OCI-LY1 (cell line): ENCODE results near the gene PDZRN4.

ENCODE experiments used
- H2AFZ ChIP-seq: fragments of 200-600 bp; sonication (generic), shearing (Covaris generic); 2 replicates; pipeline ENCODE4 v1.6.0; 2014; ENCODE audit warnings: antibody characterized with exemption, mild to moderate bottlenecking, low read length
- H3F3A ChIP-seq: fragments of 200-600 bp; sonication (generic), shearing (Covaris generic); 2 replicates; pipeline ENCODE4 v1.6.0; 2014; ENCODE audit warnings: mild to moderate bottlenecking, antibody characterized with exemption, low read length, moderate library complexity; ENCODE audit not compliant: insufficient read depth
- H3K27ac ChIP-seq: fragments of 200-600 bp; sonication (generic); 2 replicates; pipeline ENCODE4 v1.5.1; 2014; ENCODE audit warnings: low read length, mixed run types, mild to moderate bottlenecking, low read depth; ENCODE audit not compliant: poor library complexity, severe bottlenecking
- H3K27me3 ChIP-seq: fragments of 200-600 bp; sonication (generic); 2 replicates; pipeline ENCODE4 v1.6.0; 2014; ENCODE audit warnings: antibody characterized with exemption, mild to moderate bottlenecking, low read length, moderate library complexity; ENCODE audit not compliant: insufficient read depth
- H3K36me3 ChIP-seq: fragments of 200-600 bp; sonication (generic); 2 replicates; pipeline ENCODE4 v1.6.1; 2014; ENCODE audit warnings: mild to moderate bottlenecking, antibody characterized with exemption, low read length, moderate library complexity, mixed read lengths; ENCODE audit not compliant: insufficient read depth
- H3K4me1 ChIP-seq: fragments of 200-600 bp; sonication (generic); 2 replicates; pipeline ENCODE4 v1.5.1; 2014; ENCODE audit warnings: mild to moderate bottlenecking, low read length, moderate library complexity; ENCODE audit not compliant: insufficient read depth, severe bottlenecking
- H3K4me2 ChIP-seq: fragments of 200-600 bp; sonication (generic), shearing (Covaris generic); 2 replicates; pipeline ENCODE4 v1.6.1; 2014; ENCODE audit warnings: low read length
- H3K4me3 ChIP-seq: fragments of 200-600 bp; sonication (generic); 2 replicates; pipeline ENCODE4 v1.5.1; 2014; ENCODE audit warnings: low read length, low read depth, mild to moderate bottlenecking, mixed read lengths; ENCODE audit not compliant: poor library complexity, severe bottlenecking
- H3K79me2 ChIP-seq: fragments of 200-600 bp; shearing (Covaris generic); 2 replicates; pipeline ENCODE4 v1.6.1; 2016; ENCODE audit warnings: mixed run types, low read length, mixed read lengths; ENCODE audit not compliant: insufficient read depth
- H3K9ac ChIP-seq: fragments of 200-600 bp; sonication (generic), shearing (Covaris generic); 2 replicates; pipeline ENCODE4 v1.6.1; 2014; ENCODE audit warnings: mild to moderate bottlenecking, low read length, mixed read lengths
- H3K9me2 ChIP-seq: fragments of 200-600 bp; sonication (generic), shearing (Covaris generic); 2 replicates; pipeline ENCODE4 v1.6.1; 2014; ENCODE audit warnings: low read depth, mild to moderate bottlenecking, low read length, mixed read lengths
- H3K9me3 ChIP-seq: fragments of 200-600 bp; shearing (Covaris generic); 2 replicates; pipeline ENCODE4 v1.6.1; 2014; ENCODE audit warnings: low read length, mixed read lengths
- H4K20me1 ChIP-seq: fragments of 200-600 bp; sonication (generic), shearing (Covaris generic); 2 replicates; pipeline ENCODE4 v1.6.0; 2016; ENCODE audit warnings: mild to moderate bottlenecking, low read length; ENCODE audit not compliant: insufficient read depth
- EZH2 ChIP-seq: fragments of 200-600 bp; sonication (generic), shearing (Covaris generic); IDR thresholded peaks from 2 replicates; pipeline ENCODE4 v1.8.0; 2017; ENCODE audit warnings: borderline replicate concordance, mixed run types, mild to moderate bottlenecking, antibody characterized with exemption, low read length, moderate library complexity, mixed read lengths
- TF ChIP-seq, protein P1 (sequence below): fragments of 200-600 bp; sonication (generic), shearing (Covaris generic); IDR thresholded peaks from 2 replicates; pipeline ENCODE4 v1.5.1; 2017; ENCODE audit warnings: mild to moderate bottlenecking, antibody characterized with exemption, low read length, moderate library complexity, mixed read lengths

PDZRN4 gene

DNA sequence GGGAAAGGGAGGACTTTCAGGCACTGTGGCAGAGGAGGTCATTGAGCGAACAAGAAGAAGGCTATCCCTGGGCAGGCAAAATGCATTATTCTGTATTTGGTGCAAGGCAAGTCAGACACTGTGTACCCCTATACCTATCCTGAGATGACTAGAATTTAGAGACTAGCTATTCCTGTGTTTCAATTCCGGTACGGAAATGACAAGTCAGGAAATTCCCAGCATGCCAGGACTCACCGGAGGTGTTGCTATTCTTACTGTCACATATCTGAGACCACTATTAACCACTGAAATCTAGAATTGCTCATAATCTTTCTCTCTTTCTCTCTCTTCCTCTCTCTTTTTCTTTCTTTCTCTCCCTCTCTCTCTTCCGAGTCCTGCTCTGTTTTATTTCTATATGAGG lies 297.1 kb downstream of the PDZRN4 start:
- H3K4me1 ChIP-seq: no peaks in the 10 kb centered on the region
- no peaks in the 10 kb centered on the region for H4K20me1 ChIP-seq
- no peak overlapping the region for H3K9ac ChIP-seq
- H2AFZ ChIP-seq: no peak overlapping the region
- no peak overlapping the region for H3K27ac ChIP-seq
- H3K36me3 ChIP-seq: no peaks in the 10 kb centered on the region
- no peaks in the 10 kb centered on the region for H3K9me3 ChIP-seq
- H3K4me3 ChIP-seq: no peak overlapping the region
- H3K27me3 ChIP-seq: no peaks in the 10 kb centered on the region
- H3K9me2 ChIP-seq: no peaks in the 10 kb centered on the region
- no peaks in the 10 kb centered on the region for H3F3A ChIP-seq
- TF ChIP-seq EZH2: no peak
- TF ChIP-seq, protein P1, sequence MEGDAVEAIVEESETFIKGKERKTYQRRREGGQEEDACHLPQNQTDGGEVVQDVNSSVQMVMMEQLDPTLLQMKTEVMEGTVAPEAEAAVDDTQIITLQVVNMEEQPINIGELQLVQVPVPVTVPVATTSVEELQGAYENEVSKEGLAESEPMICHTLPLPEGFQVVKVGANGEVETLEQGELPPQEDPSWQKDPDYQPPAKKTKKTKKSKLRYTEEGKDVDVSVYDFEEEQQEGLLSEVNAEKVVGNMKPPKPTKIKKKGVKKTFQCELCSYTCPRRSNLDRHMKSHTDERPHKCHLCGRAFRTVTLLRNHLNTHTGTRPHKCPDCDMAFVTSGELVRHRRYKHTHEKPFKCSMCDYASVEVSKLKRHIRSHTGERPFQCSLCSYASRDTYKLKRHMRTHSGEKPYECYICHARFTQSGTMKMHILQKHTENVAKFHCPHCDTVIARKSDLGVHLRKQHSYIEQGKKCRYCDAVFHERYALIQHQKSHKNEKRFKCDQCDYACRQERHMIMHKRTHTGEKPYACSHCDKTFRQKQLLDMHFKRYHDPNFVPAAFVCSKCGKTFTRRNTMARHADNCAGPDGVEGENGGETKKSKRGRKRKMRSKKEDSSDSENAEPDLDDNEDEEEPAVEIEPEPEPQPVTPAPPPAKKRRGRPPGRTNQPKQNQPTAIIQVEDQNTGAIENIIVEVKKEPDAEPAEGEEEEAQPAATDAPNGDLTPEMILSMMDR: no peak
- no peaks in the 10 kb centered on the region for H3K79me2 ChIP-seq
- no peak overlapping the region for H3K4me2 ChIP-seq

GRCh38 chr12:41486718-41487117 lies 298.6 kb downstream of the PDZRN4 start:
- H3K4me2 ChIP-seq: no peak overlapping the region
- no peak overlapping the region for H3K9ac ChIP-seq
- H3F3A ChIP-seq: no peaks in the 10 kb centered on the region
- no peaks in the 10 kb centered on the region for H3K36me3 ChIP-seq
- H3K4me1 ChIP-seq: no peaks in the 10 kb centered on the region
- no peaks in the 10 kb centered on the region for H3K9me2 ChIP-seq
- no peaks in the 10 kb centered on the region for H3K79me2 ChIP-seq
- no peaks in the 10 kb centered on the region for H4K20me1 ChIP-seq
- H3K4me3 ChIP-seq: no peak overlapping the region
- no peaks in the 10 kb centered on the region for H3K9me3 ChIP-seq
- TF ChIP-seq, protein P1: no peak
- no peak for TF ChIP-seq EZH2
- H3K27ac ChIP-seq: no peak overlapping the region
- no peaks in the 10 kb centered on the region for H3K27me3 ChIP-seq
- no peak overlapping the region for H2AFZ ChIP-seq

DNA sequence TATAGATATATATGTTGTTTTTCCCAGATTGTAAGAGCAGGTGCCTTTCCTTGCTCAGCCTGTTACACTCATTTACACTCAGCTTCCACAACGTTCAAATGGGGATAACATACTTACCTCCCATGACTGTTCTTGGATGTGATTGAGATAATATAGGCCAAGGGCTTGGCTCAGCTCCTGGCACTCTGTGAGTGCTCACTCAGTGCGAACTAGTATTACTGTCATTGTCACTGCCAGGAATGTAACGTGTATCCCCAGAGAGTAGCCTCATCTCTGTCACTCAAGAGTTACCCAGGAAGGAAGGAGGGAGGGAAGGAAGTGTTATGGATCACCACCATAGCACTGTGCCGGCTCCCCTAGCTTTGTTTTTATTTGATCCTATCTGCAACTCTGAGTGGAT lies 307.9 kb downstream of the PDZRN4 start:
- no peaks in the 10 kb centered on the region for H3K36me3 ChIP-seq
- H3F3A ChIP-seq: no peaks in the 10 kb centered on the region
- no peak overlapping the region for H3K4me3 ChIP-seq
- H2AFZ ChIP-seq: no peak overlapping the region
- no peaks in the 10 kb centered on the region for H4K20me1 ChIP-seq
- H3K4me1 ChIP-seq: no peaks in the 10 kb centered on the region
- H3K4me2 ChIP-seq: no peak overlapping the region
- TF ChIP-seq EZH2: no peak
- TF ChIP-seq, protein P1: no peak
- H3K9ac ChIP-seq: no peak overlapping the region
- no peak overlapping the region for H3K27ac ChIP-seq
- H3K9me2 ChIP-seq: no peaks in the 10 kb centered on the region
- H3K79me2 ChIP-seq: no peaks in the 10 kb centered on the region
- no peaks in the 10 kb centered on the region for H3K9me3 ChIP-seq
- H3K27me3 ChIP-seq: no peaks in the 10 kb centered on the region
